ENCODE results near the gene SH3GL1. TPM values are rescaled to one million over a fixed set of nuclear protein-coding genes. Genes with fewer than 3 reads are reported as not detected.

Gene SH3GL1
- total and polyA plus RNA-seq, 3 experiments from 2014 or later: 24.7 to 41.2 (median 39.8) TPM

DNA sequence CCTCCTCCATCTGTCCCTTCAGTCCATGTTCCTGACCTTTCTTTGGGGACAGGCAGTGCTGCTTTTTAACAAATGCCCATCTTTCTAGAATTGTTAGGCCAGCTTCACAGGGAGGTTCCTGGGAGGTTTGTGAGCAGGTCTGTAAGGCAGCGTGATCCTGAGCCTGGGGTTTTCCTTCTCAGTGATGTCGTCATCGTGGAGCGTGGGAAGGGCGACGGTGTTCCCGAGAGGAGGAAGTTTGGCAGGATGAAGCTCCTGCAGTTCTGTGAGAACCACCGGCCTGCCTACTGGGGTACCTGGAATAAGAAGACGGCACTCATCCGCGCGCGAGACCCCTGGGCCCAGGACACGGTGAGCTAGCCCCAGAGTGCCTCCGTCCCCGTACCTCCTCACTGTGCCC lies 28.9 kb upstream of the SH3GL1 start:
- no peaks in the 10 kb centered on the region for H3K4me1 ChIP-seq (ENCODE audit: insufficient read depth, low read length)
- no peak overlapping the region for H3K4me3 Mint-ChIP-seq
- POLR2A ChIA-PET: no interaction called here

DNA sequence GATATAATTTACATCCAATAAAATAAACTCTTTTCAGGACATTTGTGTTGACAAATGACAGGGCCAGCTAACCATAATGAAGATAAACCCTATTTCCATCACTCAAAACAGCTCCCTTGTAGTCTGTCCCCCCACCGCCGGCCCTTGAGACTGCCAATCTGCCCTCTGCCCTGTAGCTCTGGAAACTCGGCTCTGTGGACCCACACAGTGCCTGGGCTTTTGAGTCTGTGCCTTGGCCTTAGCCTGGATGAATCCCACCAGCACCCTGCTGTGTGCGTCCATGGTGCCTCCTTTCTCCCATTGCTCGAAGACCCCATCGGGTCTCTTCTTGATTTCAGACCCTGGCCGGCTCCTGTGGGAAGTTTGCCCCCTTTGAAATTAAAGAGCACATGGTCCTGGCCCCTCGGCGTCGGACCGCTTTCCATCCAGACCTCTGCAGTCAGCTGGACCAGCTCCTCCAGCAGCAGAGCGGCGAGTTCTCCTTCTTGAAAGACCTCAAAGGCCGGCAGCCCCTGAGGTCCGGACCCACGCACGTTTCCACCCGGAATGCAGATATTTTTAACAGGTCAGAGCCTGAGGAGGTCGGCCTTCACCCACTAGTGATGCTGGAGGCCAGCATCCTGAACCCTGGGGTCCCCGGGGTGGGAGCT lies 28.1 kb upstream of the SH3GL1 start:
- Mint-ChIP-seq H3K9me3 (no peaks in the 10 kb centered on the region), H3K27me3 (no peaks in the 10 kb centered on the region), H3K4me3 (no peak overlapping the region), H3K27ac (peak overlapping the region in 2 of 8 donors; percentile 23 to 90), H3K4me1 (no peaks in the 10 kb centered on the region), H3K36me3 (peaks cover 1 to 56% (median 4%) of the 10 kb centered on the region in 3 donors)
- Histone ChIP-seq H3K9me3 (ENCODE audit: low read length) (no peaks in the 10 kb centered on the region), H3K36me3 (ENCODE audit: insufficient read depth, low read length) (peaks cover 8% of the 10 kb centered on the region), H3K27ac (ENCODE audit: low read depth, low read length) (no peak overlapping the region), H3K4me1 (ENCODE audit: insufficient read depth, low read length) (no peaks in the 10 kb centered on the region), H3K27me3 (ENCODE audit: insufficient read depth, low read length, poor library complexity, severe bottlenecking) (no peaks in the 10 kb centered on the region), H3K4me3 (ENCODE audit: low read length) (no peak overlapping the region)
- CTCF ChIA-PET: no interaction called here
- no peak for DNase-seq
- POLR2A ChIA-PET: interaction anchor here (0.6 kb wide), 1 partner anchor 190 kb away, joined by 3 read pairs; no protein-coding TSS in a partner anchor

More for the DNA sequence above, 28.9 kb upstream of the SH3GL1 start:
- Mint-ChIP-seq H3K36me3 (peaks cover 1 to 54% (median 4%) of the 10 kb centered on the region in 3 donors), H3K4me1 (no peaks in the 10 kb centered on the region), H3K9me3 (no peaks in the 10 kb centered on the region), H3K27me3 (no peaks in the 10 kb centered on the region), H3K27ac (peak overlapping the region in 1 of 8 donors; percentile 36)
- no peaks in the 10 kb centered on the region for H3K27me3 ChIP-seq (ENCODE audit: insufficient read depth, low read length, poor library complexity, severe bottlenecking)
- CTCF ChIA-PET: no interaction called here
- no peak overlapping the region for H3K4me3 ChIP-seq (ENCODE audit: low read length)
- H3K9me3 ChIP-seq (ENCODE audit: low read length): no peaks in the 10 kb centered on the region
- H3K36me3 ChIP-seq (ENCODE audit: insufficient read depth, low read length): peaks cover 8% of the 10 kb centered on the region
- no peak for DNase-seq
- no peak overlapping the region for H3K27ac ChIP-seq (ENCODE audit: low read depth, low read length)

DNA sequence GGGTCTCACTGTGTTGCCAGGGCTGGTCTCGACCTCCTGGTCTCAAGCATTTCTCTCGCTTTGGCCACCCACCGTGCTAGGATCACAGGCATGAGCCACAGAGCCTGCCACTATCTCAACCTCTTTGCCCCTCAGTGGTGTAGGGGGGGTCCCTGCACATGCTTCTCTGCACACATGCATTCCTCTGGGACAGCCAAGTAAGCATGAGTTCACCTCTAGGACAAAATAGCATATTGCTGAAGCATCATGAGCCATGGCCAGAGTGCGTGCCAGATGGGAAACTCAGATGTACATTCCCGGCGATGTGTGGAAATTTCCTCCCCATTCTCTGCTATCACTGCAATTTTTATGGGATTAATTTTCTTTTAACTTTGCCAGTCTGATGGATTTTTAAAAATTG lies 25.2 kb upstream of the SH3GL1 start:
- Histone ChIP-seq H3K4me1 (ENCODE audit: insufficient read depth, low read length) (no peaks in the 10 kb centered on the region), H3K4me3 (ENCODE audit: low read length) (no peak overlapping the region), H3K36me3 (ENCODE audit: insufficient read depth, low read length) (peaks cover 5% of the 10 kb centered on the region), H3K27ac (ENCODE audit: low read depth, low read length) (no peak overlapping the region), H3K27me3 (ENCODE audit: insufficient read depth, low read length, poor library complexity, severe bottlenecking) (no peaks in the 10 kb centered on the region), H3K9me3 (ENCODE audit: low read length) (no peaks in the 10 kb centered on the region)
- no peak overlapping the region for H3K4me3 Mint-ChIP-seq
- H3K4me1 Mint-ChIP-seq: no peaks in the 10 kb centered on the region
- H3K27me3 Mint-ChIP-seq: no peaks in the 10 kb centered on the region
- ChIA-PET POLR2A (no interaction called here), CTCF (no interaction called here)
- H3K27ac Mint-ChIP-seq: peak overlapping the region in 1 of 8 donors; percentile 93
- no peaks in the 10 kb centered on the region for H3K9me3 Mint-ChIP-seq
- DNase-seq: no peak
- peaks cover 0 to 40% (median 2%) of the 10 kb centered on the region in 3 donors for H3K36me3 Mint-ChIP-seq

DNA sequence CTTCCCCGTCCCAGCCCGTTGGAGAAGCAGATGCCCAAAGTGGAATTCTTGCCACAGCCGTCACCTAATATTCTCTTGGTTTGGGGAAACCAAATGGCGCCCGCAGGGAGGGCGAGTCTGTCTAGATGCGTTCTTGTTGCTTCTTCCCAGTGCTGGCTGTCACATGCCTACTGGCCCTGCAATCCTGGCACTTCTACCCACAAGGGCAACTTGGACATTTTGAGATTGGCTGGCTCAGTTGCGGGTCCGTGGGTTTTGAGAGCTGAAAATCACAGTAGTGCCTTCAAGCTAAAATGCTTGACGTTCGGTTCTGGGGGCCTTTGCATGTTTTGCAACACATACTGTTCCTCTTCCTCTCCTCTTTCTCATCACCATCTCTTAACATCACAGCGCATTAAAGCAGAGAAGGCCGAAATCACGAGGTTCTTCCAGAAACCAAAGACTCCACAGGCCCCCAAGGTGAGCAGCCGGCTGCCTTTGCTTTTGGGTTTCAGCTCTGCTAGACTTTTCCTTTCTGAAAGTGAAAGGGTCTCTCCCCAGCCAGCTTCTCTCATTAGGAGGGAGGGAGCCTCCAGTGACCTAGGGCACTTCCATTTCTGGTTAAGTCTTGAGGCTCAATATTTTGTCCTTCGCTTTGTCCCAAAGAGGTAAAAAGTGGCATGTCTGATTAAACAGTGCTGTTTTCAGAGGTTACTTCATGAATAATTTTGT lies 23.2 kb upstream of the SH3GL1 start:
- ChIA-PET CTCF (no interaction called here), POLR2A (no interaction called here)
- Histone ChIP-seq H3K27ac (ENCODE audit: low read depth, low read length) (no peak overlapping the region), H3K27me3 (ENCODE audit: insufficient read depth, low read length, poor library complexity, severe bottlenecking) (no peaks in the 10 kb centered on the region), H3K4me3 (ENCODE audit: low read length) (no peak overlapping the region), H3K4me1 (ENCODE audit: insufficient read depth, low read length) (no peaks in the 10 kb centered on the region), H3K9me3 (ENCODE audit: low read length) (no peaks in the 10 kb centered on the region), H3K36me3 (ENCODE audit: insufficient read depth, low read length) (no peaks in the 10 kb centered on the region)
- Mint-ChIP-seq H3K27ac (peak overlapping the region in 1 of 8 donors; percentile 17), H3K9me3 (no peaks in the 10 kb centered on the region), H3K36me3 (peaks cover 0 to 25% (median 1%) of the 10 kb centered on the region in 3 donors), H3K27me3 (no peaks in the 10 kb centered on the region), H3K4me1 (no peaks in the 10 kb centered on the region), H3K4me3 (no peak overlapping the region)
- DNase-seq: no peak

DNA sequence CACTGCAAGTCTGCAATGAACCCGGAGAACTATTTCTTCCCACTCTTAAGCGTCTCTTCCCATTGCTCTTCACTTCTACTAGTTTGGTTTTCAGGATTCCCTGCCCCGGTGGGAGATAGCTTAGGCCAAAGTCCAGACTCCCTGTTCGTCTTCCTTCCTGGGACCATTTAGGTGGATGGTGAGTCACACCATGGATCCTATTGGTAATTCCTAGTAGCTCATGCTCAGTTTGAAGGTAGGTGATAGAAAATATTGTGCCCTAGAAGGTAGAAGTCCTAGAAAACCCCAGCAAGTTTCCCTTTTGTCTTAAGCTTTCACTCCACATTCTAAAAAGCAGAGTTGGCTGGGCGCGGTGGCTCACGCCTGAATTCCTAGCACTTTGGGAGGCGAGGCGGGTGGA lies 15.9 kb upstream of the SH3GL1 start:
- Mint-ChIP-seq H3K27ac (no peak overlapping the region), H3K4me1 (no peaks in the 10 kb centered on the region), H3K27me3 (no peaks in the 10 kb centered on the region), H3K36me3 (peaks cover 0 to 18% (median 2%) of the 10 kb centered on the region in 3 donors), H3K9me3 (no peaks in the 10 kb centered on the region), H3K4me3 (no peak overlapping the region)
- no peaks in the 10 kb centered on the region for H3K4me1 ChIP-seq (ENCODE audit: insufficient read depth, low read length)
- H3K9me3 ChIP-seq (ENCODE audit: low read length): no peaks in the 10 kb centered on the region
- no peaks in the 10 kb centered on the region for H3K36me3 ChIP-seq (ENCODE audit: insufficient read depth, low read length)
- H3K4me3 ChIP-seq (ENCODE audit: low read length): no peak overlapping the region
- H3K27ac ChIP-seq (ENCODE audit: low read depth, low read length): no peak overlapping the region
- DNase-seq: no peak
- ChIA-PET CTCF (no interaction called here), POLR2A (no interaction called here)
- H3K27me3 ChIP-seq (ENCODE audit: insufficient read depth, low read length, poor library complexity, severe bottlenecking): no peaks in the 10 kb centered on the region

DNA sequence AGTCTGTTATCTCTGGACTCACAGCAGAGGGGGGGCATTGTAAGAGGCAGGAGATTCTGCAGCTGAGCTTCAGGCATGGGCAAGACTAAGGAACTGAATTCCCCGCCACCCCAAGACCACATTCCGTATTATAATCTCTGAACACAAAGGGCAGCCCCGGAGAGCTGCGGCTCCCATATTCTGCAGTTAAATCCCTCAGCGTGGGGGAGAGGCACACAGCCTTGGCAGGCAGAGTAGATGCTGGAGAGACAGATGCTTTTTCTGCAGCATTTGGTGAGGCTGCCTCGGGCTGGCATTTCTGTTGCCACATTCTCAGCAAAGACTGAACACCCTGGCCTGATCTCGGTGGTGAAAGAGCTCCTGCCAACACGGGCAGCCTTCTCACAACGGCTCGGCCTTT lies 15.0 kb upstream of the SH3GL1 start:
- Histone ChIP-seq H3K27me3 (ENCODE audit: insufficient read depth, low read length, poor library complexity, severe bottlenecking) (no peaks in the 10 kb centered on the region), H3K9me3 (ENCODE audit: low read length) (no peaks in the 10 kb centered on the region), H3K4me3 (ENCODE audit: low read length) (no peak overlapping the region), H3K36me3 (ENCODE audit: insufficient read depth, low read length) (no peaks in the 10 kb centered on the region), H3K27ac (ENCODE audit: low read depth, low read length) (no peak overlapping the region), H3K4me1 (ENCODE audit: insufficient read depth, low read length) (no peaks in the 10 kb centered on the region)
- Mint-ChIP-seq H3K4me3 (no peak overlapping the region), H3K9me3 (no peaks in the 10 kb centered on the region), H3K4me1 (no peaks in the 10 kb centered on the region), H3K27me3 (no peaks in the 10 kb centered on the region), H3K36me3 (peaks cover 0 to 19% (median 2%) of the 10 kb centered on the region in 3 donors), H3K27ac (peak overlapping the region in 1 of 8 donors; percentile 32)
- ChIA-PET POLR2A (no interaction called here), CTCF (no interaction called here)
- DNase-seq: no peak

DNA sequence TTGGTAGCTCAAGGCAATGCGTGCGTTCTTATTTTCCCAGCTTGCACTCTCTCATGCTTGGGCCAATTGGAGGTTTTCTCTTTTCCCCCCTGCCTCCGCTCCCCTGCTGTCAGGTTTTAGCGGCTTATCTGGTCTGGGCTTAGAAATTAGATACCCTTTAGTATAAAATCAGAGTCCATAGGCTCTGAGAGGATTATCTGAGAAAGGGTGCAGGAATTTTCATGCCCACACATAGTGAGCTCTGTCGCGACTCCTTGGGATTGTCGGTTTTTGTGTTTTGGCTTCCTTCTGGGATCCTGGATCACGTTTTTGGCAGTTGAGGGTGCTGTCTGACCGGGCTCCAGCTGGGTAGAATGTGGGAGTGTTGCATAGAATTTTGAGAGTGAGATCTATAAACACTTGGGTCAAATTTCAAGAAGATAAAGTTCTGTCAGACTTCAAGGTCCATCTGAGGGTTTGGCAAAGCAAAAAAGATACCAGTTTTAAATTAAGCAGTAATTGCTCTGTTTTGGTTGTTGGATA lies 14.5 kb upstream of the SH3GL1 start:
- peak overlapping the region in 1 of 8 donors; percentile 32 for H3K27ac Mint-ChIP-seq
- no peaks in the 10 kb centered on the region for H3K9me3 Mint-ChIP-seq
- CTCF ChIA-PET: interaction anchor here (0.8 kb wide), 1 partner anchor 202 kb away, joined by 3 read pairs; no protein-coding TSS in a partner anchor
- no peaks in the 10 kb centered on the region for H3K4me1 ChIP-seq (ENCODE audit: insufficient read depth, low read length)
- DNase-seq: no peak
- peaks cover 0 to 21% (median 2%) of the 10 kb centered on the region in 3 donors for H3K36me3 Mint-ChIP-seq
- POLR2A ChIA-PET: no interaction called here
- no peaks in the 10 kb centered on the region for H3K27me3 Mint-ChIP-seq
- H3K4me3 ChIP-seq (ENCODE audit: low read length): no peak overlapping the region
- H3K36me3 ChIP-seq (ENCODE audit: insufficient read depth, low read length): no peaks in the 10 kb centered on the region
- no peaks in the 10 kb centered on the region for H3K9me3 ChIP-seq (ENCODE audit: low read length)
- H3K4me3 Mint-ChIP-seq: no peak overlapping the region
- no peaks in the 10 kb centered on the region for H3K27me3 ChIP-seq (ENCODE audit: insufficient read depth, low read length, poor library complexity, severe bottlenecking)
- H3K27ac ChIP-seq (ENCODE audit: low read depth, low read length): no peak overlapping the region
- no peaks in the 10 kb centered on the region for H3K4me1 Mint-ChIP-seq

DNA sequence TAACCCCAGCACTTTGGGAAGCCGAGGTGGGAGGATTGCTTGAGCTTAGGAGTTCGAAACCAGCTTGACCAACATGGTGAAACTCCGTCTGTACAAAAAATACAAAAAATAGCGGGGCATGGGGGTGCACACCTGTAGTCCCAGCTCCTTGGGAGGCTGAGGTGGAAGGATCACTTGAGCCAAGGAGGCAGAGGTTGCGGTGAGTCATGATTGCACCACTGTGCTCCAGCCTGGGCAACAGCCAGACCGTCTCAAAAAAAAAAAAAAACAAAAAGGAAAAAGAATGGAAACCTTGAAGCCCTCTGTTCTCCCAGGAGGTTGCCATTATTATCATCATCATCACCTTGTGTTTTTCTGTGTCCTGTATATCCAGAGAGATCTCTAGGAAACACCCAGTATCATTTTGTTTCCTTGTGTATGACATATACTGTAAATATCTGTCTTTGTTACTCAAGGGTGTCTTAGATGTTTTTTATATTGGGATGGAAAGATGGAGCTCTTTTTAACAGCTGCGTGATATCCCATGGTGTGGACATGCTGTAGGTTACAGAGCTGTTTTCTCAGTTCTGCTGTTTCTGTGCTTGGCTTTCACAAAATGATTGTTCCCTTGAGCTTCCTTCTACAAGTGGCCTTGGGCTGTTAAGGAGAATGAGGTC lies 13.9 kb upstream of the SH3GL1 start:
- no peaks in the 10 kb centered on the region for H3K4me1 ChIP-seq (ENCODE audit: insufficient read depth, low read length)
- H3K36me3 ChIP-seq (ENCODE audit: insufficient read depth, low read length): no peaks in the 10 kb centered on the region
- no peak overlapping the region for H3K27ac ChIP-seq (ENCODE audit: low read depth, low read length)
- H3K4me3 ChIP-seq (ENCODE audit: low read length): no peak overlapping the region
- no peaks in the 10 kb centered on the region for H3K27me3 Mint-ChIP-seq
- H3K4me1 Mint-ChIP-seq: no peaks in the 10 kb centered on the region
- H3K9me3 Mint-ChIP-seq: no peaks in the 10 kb centered on the region
- no peak for DNase-seq
- ChIA-PET POLR2A (no interaction called here), CTCF (interaction anchor here (0.8 kb wide), 1 partner anchor 203 kb away, joined by 3 read pairs; no protein-coding TSS in a partner anchor)
- no peak overlapping the region for H3K27ac Mint-ChIP-seq
- H3K9me3 ChIP-seq (ENCODE audit: low read length): no peaks in the 10 kb centered on the region
- peaks cover 0 to 23% (median 2%) of the 10 kb centered on the region in 3 donors for H3K36me3 Mint-ChIP-seq
- H3K27me3 ChIP-seq (ENCODE audit: insufficient read depth, low read length, poor library complexity, severe bottlenecking): no peaks in the 10 kb centered on the region
- H3K4me3 Mint-ChIP-seq: no peak overlapping the region

Measured in CD8-positive, alpha-beta memory T cell (primary cell).